Stomach (tissue), 4 donors: ENCODE measurements around the gene HNMT.

Source experiments
- CTCF ChIP-seq, 7 experiments: fragments of 450-650 bp in 4 of 7; fragments of 200-600 bp in 3 of 7; sonication (generic) in 3 of 7; IDR thresholded peaks; one replicate each; pipeline ENCODE4 v1.5.1; 2016 to 2019; ENCODE audit warnings: antibody characterized with exemption in 7 of 7, control low read depth in 2 of 7, mild to moderate bottlenecking in 1 of 7
- POLR2A ChIP-seq, 4 donors: fragments of 450-650 bp; IDR thresholded peaks; one replicate each; pipeline ENCODE4 v1.6.1; 2016; ENCODE audit warnings: antibody characterized with exemption in 4 of 4, control low read depth in 2 of 4, mild to moderate bottlenecking in 1 of 4, moderate library complexity in 1 of 4
- POLR2AphosphoS5 ChIP-seq, 3 donors: sonication (generic); formaldehyde crosslinking; IDR thresholded peaks; one replicate each; pipeline ENCODE4 v1.6.1; 2016; ENCODE audit warnings: antibody characterized with exemption in 3 of 3

- TF ChIP-seq CTCF (IDR thresholded peaks at IDR 0.05) (no peak), POLR2A (IDR thresholded peaks at IDR 0.05) (no peak), POLR2AphosphoS5 (IDR thresholded peaks at IDR 0.05) (no peak)
Observed at GRCh38 chr2:137952586-137953129, 11.6 kb upstream of the HNMT start.
